Natural killer cell (primary cell): ENCODE data around the gene METTL1. TPM values are rescaled to one million over a fixed set of nuclear protein-coding genes. Genes with fewer than 3 reads are reported as not detected.

Experiments
- ATAC-seq, 3 donors: fragments of 150-1000 bp in 2 of 3; fragments of 200-7000 bp in 1 of 3; cut with Tn5 transposase; 1 replicate in 1 of 3; 2 replicates in 2 of 3; pipeline ENCODE4 v1.10.0; 2021; ENCODE audit warnings: mild to moderate bottlenecking in 2 of 3, moderate library complexity in 2 of 3
- DNase-seq, 2 donors: peaks; one replicate each; pipeline versions ENCODE4 v3.0.0 to v3.0.0-alpha.2; 2013 to 2021; ENCODE audit warnings: mixed read lengths in 1 of 2
- H3K27ac ChIP-seq: one replicate; pipeline ENCODE4 v1.5.1; 2013; ENCODE audit warnings: mild to moderate bottlenecking, low read length
- H3K27me3 ChIP-seq: one replicate; pipeline ENCODE4 v1.6.1; 2013; ENCODE audit warnings: low read length; ENCODE audit not compliant: control insufficient read depth, insufficient read depth
- H3K36me3 ChIP-seq: one replicate; pipeline ENCODE4 v1.6.1; 2013; ENCODE audit warnings: low read length; ENCODE audit not compliant: control insufficient read depth, insufficient read depth
- H3K4me1 ChIP-seq: one replicate; pipeline ENCODE4 v1.6.1; 2013; ENCODE audit warnings: low read length; ENCODE audit not compliant: control insufficient read depth, insufficient read depth
- H3K4me3 ChIP-seq: one replicate; pipeline ENCODE4 v1.5.1; 2013; ENCODE audit warnings: low read length
- H3K9me3 ChIP-seq: one replicate; pipeline ENCODE4 v1.6.1; 2013; ENCODE audit warnings: low read length; ENCODE audit not compliant: control insufficient read depth, insufficient read depth
- H3K27ac Mint-ChIP-seq, 2 donors: one replicate each; pipeline ENCODE4 v1.8.0; 2022; ENCODE audit warnings: mild to moderate bottlenecking in 2 of 2, mixed read lengths in 2 of 2, moderate library complexity in 1 of 2
- H3K27me3 Mint-ChIP-seq, 2 donors: one replicate each; pipeline ENCODE4 v1.8.0; 2022; ENCODE audit warnings: low read depth in 2 of 2, mixed read lengths in 2 of 2
- H3K36me3 Mint-ChIP-seq: one replicate; pipeline ENCODE4 v1.8.0; 2022; ENCODE audit warnings: mixed read lengths
- H3K4me1 Mint-ChIP-seq, 2 donors: one replicate each; pipeline ENCODE4 v1.8.0; 2022; ENCODE audit warnings: mixed read lengths in 2 of 2
- H3K4me3 Mint-ChIP-seq: one replicate; pipeline ENCODE4 v1.8.0; 2022; ENCODE audit warnings: mild to moderate bottlenecking, moderate library complexity, mixed read lengths
- H3K9me3 Mint-ChIP-seq, 2 donors: one replicate each; pipeline ENCODE4 v1.8.0; 2022; ENCODE audit warnings: mixed read lengths in 2 of 2
- CTCF ChIP-seq: fragments of 200-600 bp; IDR thresholded peaks from one replicate; pipeline ENCODE4 v1.8.0; 2022; ENCODE audit warnings: antibody characterized with exemption
- WGBS: methylation state at CpG from one replicate; pipeline ENCODE4 v1.1.7; 2013; ENCODE audit warnings: missing lambda C conversion rate; ENCODE audit not compliant: insufficient coverage; 5-methylcytosine and 5-hydroxymethylcytosine counted together
- intact Hi-C: fragments of 100-400 bp; cut with micrococcal nuclease; formaldehyde crosslinking; loops from one replicate; pipeline ENCODE4 v1.14.2; 2022
- total RNA-seq, 4 donors: library from RNA; stranded (reverse); fragments of 120-200 nt in 1 of 4; gene quantifications; one replicate each; pipeline versions ENCODE4 v1.2.3 to v1.2.4, GENCODE V29; 2013 to 2022

The METTL1 gene
- total RNA-seq, 3 donors from 2014 or later (not counting 1 experiment from before 2014, with no cell fraction given): 8.0 to 12.5 (median 8.8) TPM

DNA sequence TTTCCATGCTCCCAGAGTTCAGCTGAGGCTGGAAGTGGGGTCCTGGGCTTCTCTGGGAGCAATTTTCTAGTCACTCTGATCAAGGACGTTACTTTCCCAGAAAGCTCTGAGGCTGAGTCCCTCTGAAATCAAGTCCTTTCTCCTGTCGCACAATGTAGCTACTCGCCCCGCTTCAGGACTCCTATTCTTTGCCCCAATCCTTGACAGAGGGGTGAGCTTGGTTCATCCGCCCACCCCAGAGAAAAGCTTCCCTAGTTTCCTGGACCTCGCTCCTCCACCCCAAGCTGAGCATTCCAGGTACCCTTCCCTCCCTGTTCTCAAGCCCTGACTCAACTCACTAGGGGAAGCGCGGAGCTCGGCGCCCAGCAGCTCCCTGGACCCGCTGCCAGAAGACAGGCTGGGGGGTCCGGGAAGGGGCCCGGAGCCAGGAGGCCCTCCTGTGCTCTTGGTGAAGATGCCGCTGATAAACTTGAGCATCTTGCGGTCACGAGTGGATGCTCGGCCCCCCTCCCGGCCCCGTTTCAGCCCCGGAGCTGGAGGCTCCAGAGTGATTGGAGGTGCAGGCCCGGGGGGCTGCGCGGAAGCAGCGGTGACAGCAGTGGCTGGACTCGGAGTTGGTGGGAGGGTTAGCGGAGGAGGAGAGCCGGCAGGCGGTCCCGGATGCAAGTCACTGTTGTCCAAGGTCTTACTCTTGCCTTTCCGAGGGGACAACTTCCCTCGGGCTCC lies 35.0 kb downstream of the METTL1 start:
- Mint-ChIP-seq H3K9me3 (no peaks in the 10 kb centered on the region), H3K36me3 (peaks cover 7% of the 10 kb centered on the region), H3K27me3 (no peaks in the 10 kb centered on the region), H3K4me3 (no peak overlapping the region), H3K4me1 (peaks cover 42 to 48% of the 10 kb centered on the region in 2 donors), H3K27ac (peak overlapping the region in 1 of 2 donors; percentile 74)
- intact Hi-C loops: no loop called here
- H3K4me3 ChIP-seq: no peak overlapping the region
- H3K9me3 ChIP-seq: no peaks in the 10 kb centered on the region
- no peak for DNase-seq
- 96% methylated on average over 31 of the region's 31 CpGs for WGBS
- no peak for ATAC-seq
- no peaks in the 10 kb centered on the region for H3K27me3 ChIP-seq
- TF ChIP-seq CTCF: no peak
- H3K36me3 ChIP-seq: peaks cover 58% of the 10 kb centered on the region
- H3K27ac ChIP-seq: no peak overlapping the region
- peaks cover 30% of the 10 kb centered on the region for H3K4me1 ChIP-seq

GRCh38 chr12:57735952-57736740 lies 35.8 kb downstream of the METTL1 start:
- no peaks in the 10 kb centered on the region for H3K27me3 Mint-ChIP-seq
- no peak overlapping the region for H3K4me3 Mint-ChIP-seq
- ATAC-seq (no peak), DNase-seq (no peak)
- H3K4me3 ChIP-seq: no peak overlapping the region
- no peak overlapping the region for H3K27ac ChIP-seq
- WGBS: 94% methylated on average over 42 of the region's 49 CpGs
- peaks cover 7% of the 10 kb centered on the region for H3K36me3 Mint-ChIP-seq
- no peaks in the 10 kb centered on the region for H3K9me3 ChIP-seq
- no peaks in the 10 kb centered on the region for H3K27me3 ChIP-seq
- H3K36me3 ChIP-seq: peaks cover 66% of the 10 kb centered on the region
- no peak for TF ChIP-seq CTCF
- H3K4me1 ChIP-seq: peaks cover 24% of the 10 kb centered on the region
- intact Hi-C loops: no loop called here
- peak overlapping the region in 1 of 2 donors; percentile 74 for H3K27ac Mint-ChIP-seq
- H3K9me3 Mint-ChIP-seq: no peaks in the 10 kb centered on the region
- peaks cover 35 to 45% of the 10 kb centered on the region in 2 donors for H3K4me1 Mint-ChIP-seq

DNA sequence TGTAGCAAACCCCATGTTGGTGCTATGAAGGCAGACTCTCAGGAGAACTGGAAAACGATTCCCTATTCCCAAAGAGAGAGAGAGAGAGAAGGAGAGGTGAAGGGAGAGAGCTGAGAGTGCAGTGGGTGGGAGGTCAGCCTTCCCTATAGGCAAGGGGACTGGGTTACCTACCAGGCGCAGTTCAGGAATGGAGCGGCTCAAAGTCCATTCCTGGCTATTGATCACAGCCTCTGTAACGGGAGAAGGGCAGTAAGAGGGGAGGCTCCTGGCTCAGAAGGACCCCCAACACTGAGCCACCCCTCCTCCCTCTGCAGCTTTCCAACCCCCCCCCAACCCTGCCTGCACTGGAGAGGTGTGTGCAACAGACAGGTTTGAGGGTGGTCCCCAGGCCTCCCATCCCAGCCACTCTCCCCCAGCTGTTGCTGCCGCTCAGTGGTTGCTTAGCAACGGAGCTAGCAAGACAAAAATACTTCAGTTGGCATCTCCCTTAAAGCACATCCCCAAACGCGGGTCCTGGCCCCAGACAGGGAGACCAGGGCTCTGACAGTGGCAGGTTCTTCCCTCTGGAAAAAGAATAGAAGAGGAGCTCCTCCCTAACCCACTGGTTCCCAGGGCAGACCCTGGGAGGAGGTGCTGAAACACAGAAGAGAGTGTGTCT lies 36.6 kb downstream of the METTL1 start:
- Mint-ChIP-seq H3K27me3 (no peaks in the 10 kb centered on the region), H3K36me3 (peaks cover 7% of the 10 kb centered on the region), H3K4me1 (peaks cover 27 to 37% of the 10 kb centered on the region in 2 donors), H3K27ac (peak overlapping the region; percentile 49 to 50), H3K9me3 (no peaks in the 10 kb centered on the region), H3K4me3 (no peak overlapping the region)
- Histone ChIP-seq H3K9me3 (no peaks in the 10 kb centered on the region), H3K36me3 (peaks cover 74% of the 10 kb centered on the region), H3K4me1 (peaks cover 15% of the 10 kb centered on the region), H3K27ac (no peak overlapping the region), H3K27me3 (no peaks in the 10 kb centered on the region), H3K4me3 (no peak overlapping the region)
- DNase-seq (no peak), ATAC-seq (no peak)
- no peak for TF ChIP-seq CTCF
- 87% methylated on average over 7 of the region's 8 CpGs for WGBS
- intact Hi-C loops: no loop called here
